Endodermal cell (in vitro differentiated cells): ENCODE results near the gene PCNX1. TPM values are rescaled to one million over a fixed set of nuclear protein-coding genes. Genes with fewer than 3 reads are reported as not detected.
A peak's percentile ranks its signal among the peaks of the same experiment; 100 is the strongest.

Source experiments
- DNase-seq: peaks from one replicate; pipeline ENCODE4 v3.0.0-alpha.2; 2017
- H3K27ac ChIP-seq: 2 replicates; pipeline ENCODE4 v1.5.1; 2013; ENCODE audit warnings: mild to moderate bottlenecking, low read depth, low read length, moderate library complexity
- H3K27me3 ChIP-seq: 2 replicates; pipeline ENCODE4 v1.6.1; 2013; ENCODE audit warnings: mild to moderate bottlenecking, low read length, moderate library complexity; ENCODE audit not compliant: insufficient read depth, control insufficient read depth, poor library complexity, severe bottlenecking
- H3K36me3 ChIP-seq: 2 replicates; pipeline ENCODE4 v1.7.0; 2013; ENCODE audit warnings: mild to moderate bottlenecking, low read length, moderate library complexity; ENCODE audit not compliant: control insufficient read depth, insufficient read depth
- H3K4me1 ChIP-seq: one replicate; pipeline ENCODE4 v1.7.0; 2013; ENCODE audit warnings: low read length; ENCODE audit not compliant: control insufficient read depth, insufficient read depth
- H3K4me3 ChIP-seq: 2 replicates; pipeline ENCODE4 v1.5.1; 2013; ENCODE audit warnings: mild to moderate bottlenecking, low read length, moderate library complexity
- H3K9ac ChIP-seq: 2 replicates; pipeline ENCODE4 v1.6.1; 2013; ENCODE audit warnings: mild to moderate bottlenecking, low read length, moderate library complexity; ENCODE audit not compliant: poor library complexity, severe bottlenecking; ENCODE audit errors: extremely low read depth
- H3K9me3 ChIP-seq: 2 replicates; pipeline ENCODE4 v1.6.1; 2013; ENCODE audit warnings: mild to moderate bottlenecking, low read length, moderate library complexity; ENCODE audit not compliant: control insufficient read depth
- H3K27ac Mint-ChIP-seq: 2 replicates; pipeline ENCODE4 v1.8.0; 2020; ENCODE audit warnings: mixed read lengths
- H3K27me3 Mint-ChIP-seq: 2 replicates; pipeline ENCODE4 v1.8.0; 2021; ENCODE audit warnings: mild to moderate bottlenecking, mixed read lengths; ENCODE audit not compliant: insufficient read depth
- H3K36me3 Mint-ChIP-seq: 2 replicates; pipeline ENCODE4 v1.8.0; 2020; ENCODE audit warnings: low read depth, mixed read lengths
- H3K4me1 Mint-ChIP-seq: 2 replicates; pipeline ENCODE4 v1.8.0; 2020; ENCODE audit warnings: mixed read lengths
- H3K4me3 Mint-ChIP-seq: 2 replicates; pipeline ENCODE4 v1.8.0; 2020; ENCODE audit warnings: mild to moderate bottlenecking, moderate library complexity, mixed read lengths
- H3K9me3 Mint-ChIP-seq: 2 replicates; pipeline ENCODE4 v1.8.0; 2020; ENCODE audit warnings: mild to moderate bottlenecking, mixed read lengths
- WGBS, 2 experiments: methylation state at CpG; one replicate each; pipeline versions ENCODE4 v1.1.5 to v1.1.7; 2013; ENCODE audit warnings: missing lambda C conversion rate in 2 of 2, mixed read lengths in 1 of 2; ENCODE audit not compliant: insufficient coverage in 1 of 2, insufficient read length in 1 of 2; 5-methylcytosine and 5-hydroxymethylcytosine counted together
- total RNA-seq, 2 donors: library from RNA; stranded (reverse); fragmentation: NEBNext Ultra II Directional in 1 of 2; extraction: Animal tissue kit (Norgen Biotek cat#: 25700) in 1 of 2; gene quantifications; 2 replicates in 1 of 2; 3 replicates in 1 of 2; pipeline ENCODE4 v1.2.1, GENCODE V29; 2021
- TF ChIP-seq, protein P1 (sequence below): fragments of 200-600 bp; sonication (generic); conservative IDR thresholded peaks from 2 replicates; pipeline ENCODE4 v1.5.0; 2021; ENCODE audit warnings: antibody characterized with exemption, mild to moderate bottlenecking

The PCNX1 gene
- total RNA-seq, 2 donors from 2014 or later = 68.2 TPM

DNA sequence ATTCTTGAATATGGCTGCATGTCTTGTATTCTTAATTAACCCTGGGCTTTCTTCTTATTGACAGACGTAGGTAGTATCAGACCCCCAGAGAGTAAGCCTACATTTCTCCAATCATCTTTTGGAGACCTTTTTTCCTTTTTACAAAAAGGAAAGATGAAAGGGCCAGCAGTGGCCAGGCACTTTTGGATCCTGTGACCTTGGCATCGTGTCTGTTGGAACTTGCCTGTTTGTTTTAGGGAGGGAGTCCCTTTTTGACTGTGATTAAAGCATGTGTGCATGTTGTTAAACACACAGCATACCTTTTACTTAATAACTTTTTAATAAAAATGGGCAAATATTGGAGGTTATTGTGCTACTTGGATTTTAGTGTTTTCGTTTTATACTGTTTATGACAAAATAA, 57.2 kb downstream of the PCNX1 start:
- H3K4me1 Mint-ChIP-seq = peaks cover 2% of the 10 kb centered on the region
- H3K36me3 ChIP-seq = peaks cover 58% of the 10 kb centered on the region
- H3K4me1 ChIP-seq = no peaks in the 10 kb centered on the region
- H3K36me3 Mint-ChIP-seq = peaks cover 53% of the 10 kb centered on the region
- no peaks in the 10 kb centered on the region for H3K27me3 Mint-ChIP-seq
- no peak overlapping the region for H3K4me3 Mint-ChIP-seq
- no peak overlapping the region for H3K4me3 ChIP-seq
- DNase-seq = no peak
- H3K27ac ChIP-seq = no peak overlapping the region
- H3K9me3 ChIP-seq = no peaks in the 10 kb centered on the region
- no peak overlapping the region for H3K27ac Mint-ChIP-seq
- no peak overlapping the region for H3K9ac ChIP-seq
- TF ChIP-seq, protein P1, sequence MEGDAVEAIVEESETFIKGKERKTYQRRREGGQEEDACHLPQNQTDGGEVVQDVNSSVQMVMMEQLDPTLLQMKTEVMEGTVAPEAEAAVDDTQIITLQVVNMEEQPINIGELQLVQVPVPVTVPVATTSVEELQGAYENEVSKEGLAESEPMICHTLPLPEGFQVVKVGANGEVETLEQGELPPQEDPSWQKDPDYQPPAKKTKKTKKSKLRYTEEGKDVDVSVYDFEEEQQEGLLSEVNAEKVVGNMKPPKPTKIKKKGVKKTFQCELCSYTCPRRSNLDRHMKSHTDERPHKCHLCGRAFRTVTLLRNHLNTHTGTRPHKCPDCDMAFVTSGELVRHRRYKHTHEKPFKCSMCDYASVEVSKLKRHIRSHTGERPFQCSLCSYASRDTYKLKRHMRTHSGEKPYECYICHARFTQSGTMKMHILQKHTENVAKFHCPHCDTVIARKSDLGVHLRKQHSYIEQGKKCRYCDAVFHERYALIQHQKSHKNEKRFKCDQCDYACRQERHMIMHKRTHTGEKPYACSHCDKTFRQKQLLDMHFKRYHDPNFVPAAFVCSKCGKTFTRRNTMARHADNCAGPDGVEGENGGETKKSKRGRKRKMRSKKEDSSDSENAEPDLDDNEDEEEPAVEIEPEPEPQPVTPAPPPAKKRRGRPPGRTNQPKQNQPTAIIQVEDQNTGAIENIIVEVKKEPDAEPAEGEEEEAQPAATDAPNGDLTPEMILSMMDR = no peak
- 86 to 95% methylated on average over 1 to 2 of the region's 3 CpGs for WGBS, 2 experiments
- H3K27me3 ChIP-seq = no peaks in the 10 kb centered on the region
- peaks cover 2% of the 10 kb centered on the region for H3K9me3 Mint-ChIP-seq

DNA sequence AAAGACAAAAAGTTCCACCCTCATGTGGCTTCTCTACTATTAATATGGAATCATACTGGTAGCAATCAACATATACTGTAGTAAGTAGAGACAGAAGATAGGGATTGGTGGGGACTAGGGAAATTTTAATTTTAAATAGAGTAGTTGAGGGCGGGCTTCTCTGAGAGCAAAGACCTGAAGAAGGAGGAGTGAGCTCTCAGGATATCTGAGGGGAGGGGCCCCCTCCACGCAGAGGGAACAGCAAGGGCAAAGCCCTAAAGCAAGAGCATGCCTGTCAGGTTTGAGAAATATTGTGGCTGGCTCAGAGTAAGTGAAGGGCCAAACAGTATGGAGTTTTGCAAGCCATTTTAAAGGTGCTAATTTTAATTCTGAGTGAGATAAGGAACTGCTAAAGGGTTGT, 64.3 kb downstream of the PCNX1 start:
- TF ChIP-seq, protein P1 = no peak
- WGBS, 2 experiments = 60 to 65% methylated on average over 2 of the region's 2 CpGs
- Mint-ChIP-seq H3K4me1 (peaks cover 8% of the 10 kb centered on the region), H3K36me3 (peaks cover 31% of the 10 kb centered on the region), H3K27ac (peak overlapping the region; percentile 35), H3K9me3 (no peaks in the 10 kb centered on the region), H3K4me3 (no peak overlapping the region), H3K27me3 (no peaks in the 10 kb centered on the region)
- Histone ChIP-seq H3K4me1 (no peaks in the 10 kb centered on the region), H3K36me3 (peaks cover 58% of the 10 kb centered on the region), H3K9ac (no peak overlapping the region), H3K27me3 (no peaks in the 10 kb centered on the region), H3K4me3 (no peak overlapping the region), H3K9me3 (no peaks in the 10 kb centered on the region), H3K27ac (no peak overlapping the region)
- DNase-seq = peak; percentile 52

DNA sequence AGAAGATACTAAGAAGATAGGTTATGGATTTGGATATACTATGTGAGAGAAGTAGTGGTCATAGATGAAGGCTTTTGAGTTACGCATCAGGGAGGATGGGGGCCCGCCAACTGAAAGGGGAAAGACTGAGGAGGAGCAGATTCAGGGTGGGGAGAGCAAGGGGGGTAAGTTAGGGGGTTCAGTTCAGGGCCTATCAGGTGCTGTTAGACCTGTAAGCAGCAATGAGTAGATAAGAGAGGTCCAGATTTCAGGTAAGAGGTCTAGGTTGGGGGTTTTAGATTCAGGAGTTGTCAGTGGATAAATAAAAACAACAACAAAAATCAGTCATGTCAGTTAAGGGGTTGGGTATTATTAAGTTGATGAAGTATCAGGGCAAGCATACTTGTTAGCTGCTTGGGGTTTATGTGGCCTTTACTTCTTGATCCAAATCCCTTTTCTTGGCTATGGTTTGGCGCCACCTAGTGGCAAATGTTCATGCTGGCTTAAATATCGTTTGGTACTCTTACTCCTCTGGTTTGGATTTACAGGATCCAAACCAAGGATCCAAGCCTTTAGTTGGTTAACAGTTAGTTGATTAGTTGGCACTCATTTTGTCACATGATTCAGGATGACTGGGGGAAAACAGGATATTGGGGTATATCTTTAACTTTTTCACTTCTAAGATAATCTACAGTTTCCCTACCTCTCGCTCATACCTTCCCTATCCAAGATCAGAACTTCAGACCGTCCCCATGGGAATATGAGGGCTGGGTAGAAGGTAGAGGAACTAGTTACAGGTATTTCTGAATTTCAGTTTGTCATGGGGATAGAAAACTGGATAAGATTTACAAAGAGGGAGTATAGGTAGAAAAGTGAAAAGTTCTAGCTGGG, 65.1 kb downstream of the PCNX1 start:
- WGBS, 2 experiments = 0 to 54% methylated on average over 2 to 5 of the region's 6 CpGs
- peaks cover 8% of the 10 kb centered on the region for H3K4me1 Mint-ChIP-seq

More for the DNA sequence above, 65.1 kb downstream of the PCNX1 start:
- no peaks in the 10 kb centered on the region for H3K27me3 Mint-ChIP-seq
- Histone ChIP-seq H3K4me1 (no peaks in the 10 kb centered on the region), H3K36me3 (peaks cover 65% of the 10 kb centered on the region), H3K27me3 (no peaks in the 10 kb centered on the region), H3K9me3 (no peaks in the 10 kb centered on the region), H3K27ac (no peak overlapping the region), H3K4me3 (no peak overlapping the region), H3K9ac (no peak overlapping the region)
- no peak overlapping the region for H3K4me3 Mint-ChIP-seq
- TF ChIP-seq, protein P1 = peak; percentile 96
- peak overlapping the region; percentile 35 for H3K27ac Mint-ChIP-seq
- H3K36me3 Mint-ChIP-seq = peaks cover 39% of the 10 kb centered on the region
- H3K9me3 Mint-ChIP-seq = no peaks in the 10 kb centered on the region
- DNase-seq = peak; percentile 93
